Type B pancreatic cell (in vitro differentiated cells): ENCODE results near the gene GUCY1A1. TPM values are rescaled to one million over a fixed set of nuclear protein-coding genes. Genes with fewer than 3 reads are reported as not detected.
A peak's percentile ranks its signal among the peaks of the same experiment; 100 is the strongest.

Source experiments
- DNase-seq: peaks from one replicate; pipeline ENCODE4 v3.0.0; 2021; ENCODE audit warnings: mixed read lengths; ENCODE audit not compliant: unreplicated experiment; ENCODE audit errors: extremely low spot score
- H3K27ac Mint-ChIP-seq: 2 replicates; pipeline ENCODE4 v1.8.0; 2021; ENCODE audit warnings: mild to moderate bottlenecking, mixed read lengths
- H3K27me3 Mint-ChIP-seq: 2 replicates; pipeline ENCODE4 v1.8.0; 2021; ENCODE audit warnings: mixed read lengths
- H3K36me3 Mint-ChIP-seq: 2 replicates; pipeline ENCODE4 v1.8.0; 2021; ENCODE audit warnings: mixed read lengths
- H3K4me1 Mint-ChIP-seq: one replicate; pipeline ENCODE4 v1.8.0; 2021; ENCODE audit warnings: mixed read lengths; ENCODE audit not compliant: unreplicated experiment
- H3K4me3 Mint-ChIP-seq: 2 replicates; pipeline ENCODE4 v1.8.0; 2021; ENCODE audit warnings: mild to moderate bottlenecking, mixed read lengths
- H3K9me3 Mint-ChIP-seq: 2 replicates; pipeline ENCODE4 v1.8.0; 2021; ENCODE audit warnings: mixed read lengths
- long read RNA-seq: library from polyadenylated mRNA; unstranded; transcript quantifications from one replicate; pipeline ENCODE4 v2.0.0, GENCODE V29; 2020
- total RNA-seq: library from RNA; stranded (reverse); gene quantifications from 2 replicates; pipeline ENCODE4 v1.2.1, GENCODE V29; 2021; ENCODE audit warnings: low replicate concordance
- TF ChIP-seq, protein P1 (sequence below): fragments of 200-600 bp; sonication (generic); conservative IDR thresholded peaks from 2 replicates; pipeline ENCODE4 v1.5.0; 2021; ENCODE audit warnings: antibody characterized with exemption, mild to moderate bottlenecking

Gene GUCY1A1
- total RNA-seq: 6.2 and 8.6 TPM in 2 replicates
- long read RNA-seq, full-length matches to known transcripts: 27 of 62 reads
- long read RNA-seq, partial matches to known transcripts: 21 of 62 reads
- long read RNA-seq, other reads (novel, unspliced or antisense): 14 of 62 reads

DNA sequence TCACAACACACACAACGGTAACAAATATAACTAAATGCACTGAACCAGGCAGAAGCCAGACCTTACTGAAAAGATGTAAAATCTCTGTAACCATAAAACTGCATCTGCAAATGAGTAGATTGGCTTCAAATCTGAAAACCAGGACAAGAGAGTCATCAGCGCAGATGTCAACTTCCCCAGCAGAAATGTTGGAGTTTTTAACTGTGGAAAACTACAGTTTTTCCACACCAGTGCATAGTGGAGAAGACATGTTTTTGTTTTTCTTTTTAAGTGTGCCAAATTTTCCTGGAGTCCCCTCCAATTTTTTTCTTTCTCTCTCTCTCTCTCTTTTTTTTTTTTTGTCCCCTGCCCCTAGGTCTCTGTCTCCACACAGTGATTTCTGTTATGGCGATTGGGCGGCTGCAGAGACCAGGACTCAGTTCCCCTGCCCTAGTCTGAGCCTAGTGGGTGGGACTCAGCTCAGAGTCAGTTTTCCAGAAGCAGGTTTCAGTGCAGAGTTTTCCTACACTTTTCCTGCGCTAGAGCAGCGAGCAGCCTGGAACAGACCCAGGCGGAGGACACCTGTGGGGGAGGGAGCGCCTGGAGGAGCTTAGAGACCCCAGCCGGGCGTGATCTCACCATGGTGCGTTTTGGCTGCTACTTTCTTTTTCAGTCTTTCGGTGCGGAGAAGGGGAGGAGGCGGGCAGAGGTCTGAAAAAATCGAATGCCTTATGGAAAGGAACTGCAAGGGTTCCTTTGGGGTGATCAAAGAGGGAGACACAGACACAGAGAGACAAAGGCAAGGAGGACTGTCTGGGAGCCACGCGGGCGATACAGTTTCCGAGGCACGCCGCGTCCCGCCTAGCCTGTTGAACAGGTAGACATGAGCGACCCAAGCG, at the start of gene GUCY1A1:
Gene GUCY1A1 (plus strand): TSS at position 505 of the 878 bp plus-strand sequence. CDS start 30,020 bp downstream, outside the sequence.
- peaks cover 38% of the 10 kb centered on the region for H3K27me3 Mint-ChIP-seq
- peak within 1 kb of the TSS; percentile 97 for H3K4me3 Mint-ChIP-seq
- H3K4me1 Mint-ChIP-seq: peaks cover 4% of the 10 kb centered on the region
- no peak for DNase-seq
- TF ChIP-seq, protein P1, sequence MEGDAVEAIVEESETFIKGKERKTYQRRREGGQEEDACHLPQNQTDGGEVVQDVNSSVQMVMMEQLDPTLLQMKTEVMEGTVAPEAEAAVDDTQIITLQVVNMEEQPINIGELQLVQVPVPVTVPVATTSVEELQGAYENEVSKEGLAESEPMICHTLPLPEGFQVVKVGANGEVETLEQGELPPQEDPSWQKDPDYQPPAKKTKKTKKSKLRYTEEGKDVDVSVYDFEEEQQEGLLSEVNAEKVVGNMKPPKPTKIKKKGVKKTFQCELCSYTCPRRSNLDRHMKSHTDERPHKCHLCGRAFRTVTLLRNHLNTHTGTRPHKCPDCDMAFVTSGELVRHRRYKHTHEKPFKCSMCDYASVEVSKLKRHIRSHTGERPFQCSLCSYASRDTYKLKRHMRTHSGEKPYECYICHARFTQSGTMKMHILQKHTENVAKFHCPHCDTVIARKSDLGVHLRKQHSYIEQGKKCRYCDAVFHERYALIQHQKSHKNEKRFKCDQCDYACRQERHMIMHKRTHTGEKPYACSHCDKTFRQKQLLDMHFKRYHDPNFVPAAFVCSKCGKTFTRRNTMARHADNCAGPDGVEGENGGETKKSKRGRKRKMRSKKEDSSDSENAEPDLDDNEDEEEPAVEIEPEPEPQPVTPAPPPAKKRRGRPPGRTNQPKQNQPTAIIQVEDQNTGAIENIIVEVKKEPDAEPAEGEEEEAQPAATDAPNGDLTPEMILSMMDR: no peak
- H3K27ac Mint-ChIP-seq: peak within 1 kb of the TSS; percentile 95
- no peaks in the 10 kb centered on the region for H3K36me3 Mint-ChIP-seq
- H3K9me3 Mint-ChIP-seq: peaks cover 5% of the 10 kb centered on the region

- DNase-seq: no peak
- TF ChIP-seq, protein P1: no peak
- Mint-ChIP-seq H3K36me3 (no peaks in the 10 kb centered on the region), H3K27ac (no peak overlapping the region), H3K9me3 (no peaks in the 10 kb centered on the region), H3K4me1 (no peaks in the 10 kb centered on the region), H3K27me3 (no peaks in the 10 kb centered on the region), H3K4me3 (no peak overlapping the region)
Measured at GRCh38 chr4:155617296-155617695, 49.4 kb upstream of the GUCY1A1 start.

DNA sequence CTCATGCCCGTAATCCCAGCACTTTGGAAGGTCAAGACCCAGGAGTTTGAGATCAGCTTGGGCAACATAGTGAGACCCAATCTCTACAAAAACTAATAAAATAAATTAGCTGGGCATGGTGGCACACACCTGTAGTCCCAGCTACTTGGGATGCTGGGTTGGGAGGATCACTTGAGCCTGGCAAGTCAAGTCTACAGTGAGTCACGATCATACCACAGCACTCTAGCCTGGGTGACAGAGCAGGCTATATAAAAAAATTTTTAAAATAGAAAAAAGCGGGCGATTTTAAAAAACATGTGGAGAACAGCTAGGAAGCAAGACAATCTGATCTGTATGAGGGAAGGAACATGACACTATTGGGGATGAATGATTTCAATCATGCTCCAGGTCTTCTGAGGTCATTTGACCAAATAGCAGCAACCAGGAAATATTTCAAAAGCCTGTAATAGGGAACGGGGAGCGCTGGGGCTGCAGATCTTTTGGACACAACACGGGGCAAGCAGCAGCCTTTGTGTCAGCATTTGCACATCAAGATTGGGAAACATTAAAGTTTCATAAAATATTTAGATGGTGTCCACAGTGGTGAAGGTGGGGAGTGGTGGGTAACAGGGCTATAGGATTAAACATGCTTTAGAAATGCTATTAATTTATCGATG, 48.3 kb upstream of the GUCY1A1 start:
- no peaks in the 10 kb centered on the region for H3K36me3 Mint-ChIP-seq
- H3K4me1 Mint-ChIP-seq: no peaks in the 10 kb centered on the region
- TF ChIP-seq, protein P1: no peak
- H3K27me3 Mint-ChIP-seq: no peaks in the 10 kb centered on the region
- DNase-seq: no peak
- no peak overlapping the region for H3K4me3 Mint-ChIP-seq
- H3K9me3 Mint-ChIP-seq: no peaks in the 10 kb centered on the region
- H3K27ac Mint-ChIP-seq: no peak overlapping the region

GRCh38 chr4:155620637-155621036, 46.0 kb upstream of the GUCY1A1 start:
- no peak overlapping the region for H3K4me3 Mint-ChIP-seq
- H3K27me3 Mint-ChIP-seq: no peaks in the 10 kb centered on the region
- no peak overlapping the region for H3K27ac Mint-ChIP-seq
- H3K9me3 Mint-ChIP-seq: no peaks in the 10 kb centered on the region
- TF ChIP-seq, protein P1: no peak
- no peaks in the 10 kb centered on the region for H3K36me3 Mint-ChIP-seq
- no peak for DNase-seq
- no peaks in the 10 kb centered on the region for H3K4me1 Mint-ChIP-seq

DNA sequence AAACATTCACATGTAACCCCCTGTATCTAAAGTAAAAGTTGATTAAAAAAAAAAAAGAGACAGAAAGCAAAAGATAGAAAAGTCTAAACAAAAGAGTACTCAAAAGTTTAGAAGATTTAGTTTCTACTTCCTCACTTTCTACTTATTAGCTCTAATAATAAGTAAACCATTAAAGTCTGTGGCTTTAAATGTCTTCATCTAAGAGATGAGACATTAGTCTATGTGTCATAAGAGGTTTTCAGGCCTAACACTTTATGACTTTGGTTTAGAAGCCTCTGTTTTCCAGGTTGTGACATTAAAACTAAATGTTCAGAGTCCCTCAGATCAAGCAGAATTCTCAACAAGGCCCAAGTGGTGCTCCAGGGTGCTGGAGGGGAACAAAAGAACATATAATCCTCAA, 42.2 kb upstream of the GUCY1A1 start:
- Mint-ChIP-seq H3K4me3 (no peak overlapping the region), H3K9me3 (no peaks in the 10 kb centered on the region), H3K27ac (no peak overlapping the region), H3K4me1 (no peaks in the 10 kb centered on the region), H3K36me3 (no peaks in the 10 kb centered on the region), H3K27me3 (no peaks in the 10 kb centered on the region)
- TF ChIP-seq, protein P1: no peak
- no peak for DNase-seq
